KOPT-K1 (cell line): Measurements from ENCODE around the gene MED31.

Experiments used
- H3K27ac ChIP-seq: fragments of 200-600 bp; sonication (generic); 2 replicates; pipeline ENCODE4 v1.5.1; 2016; ENCODE audit warnings: antibody characterized with exemption, mild to moderate bottlenecking, low read depth, low read length; ENCODE audit not compliant: poor library complexity, severe bottlenecking
- H3K36me3 ChIP-seq: fragments of 200-600 bp; sonication (generic); 2 replicates; pipeline ENCODE4 v1.5.1; 2017; ENCODE audit warnings: antibody characterized with exemption, mild to moderate bottlenecking, low read length, moderate library complexity; ENCODE audit not compliant: insufficient read depth
- H3K9me3 ChIP-seq: fragments of 200-600 bp; sonication (generic); 2 replicates; pipeline ENCODE4 v1.5.1; 2017; ENCODE audit warnings: antibody characterized with exemption, low read length, mild to moderate bottlenecking; ENCODE audit not compliant: insufficient read depth, poor library complexity, severe bottlenecking

The MED31 gene

DNA sequence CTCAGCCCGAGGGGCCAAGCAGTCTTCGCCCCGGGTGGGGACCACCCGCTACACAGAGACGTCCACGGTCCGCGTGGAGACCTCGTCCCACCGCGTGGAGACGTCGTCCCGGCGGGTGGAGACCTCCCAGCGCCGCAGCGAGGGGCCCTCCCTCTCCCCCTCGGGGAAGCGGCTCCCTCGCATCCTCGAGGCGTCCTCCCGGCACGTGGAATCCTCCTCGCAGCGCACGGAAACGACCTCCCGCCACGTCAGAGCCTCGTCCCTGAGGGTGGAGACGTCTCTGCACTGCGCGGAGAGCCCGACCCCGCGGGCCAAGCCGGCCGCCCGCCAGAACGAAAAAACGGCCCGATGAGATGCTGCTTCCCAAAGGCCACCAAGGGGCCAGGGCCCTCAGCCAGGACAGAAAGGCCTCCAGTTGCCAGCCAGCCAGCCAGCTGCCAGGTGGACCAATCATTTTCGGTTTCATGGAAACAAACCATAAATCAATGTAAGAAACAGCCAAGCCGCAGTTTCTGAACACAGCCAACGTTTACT, 581 bp upstream of the MED31 start:
- H3K27ac ChIP-seq = peak overlapping the region; percentile 71
- H3K36me3 ChIP-seq = peaks cover 27% of the 10 kb centered on the region
- H3K9me3 ChIP-seq = no peaks in the 10 kb centered on the region

DNA sequence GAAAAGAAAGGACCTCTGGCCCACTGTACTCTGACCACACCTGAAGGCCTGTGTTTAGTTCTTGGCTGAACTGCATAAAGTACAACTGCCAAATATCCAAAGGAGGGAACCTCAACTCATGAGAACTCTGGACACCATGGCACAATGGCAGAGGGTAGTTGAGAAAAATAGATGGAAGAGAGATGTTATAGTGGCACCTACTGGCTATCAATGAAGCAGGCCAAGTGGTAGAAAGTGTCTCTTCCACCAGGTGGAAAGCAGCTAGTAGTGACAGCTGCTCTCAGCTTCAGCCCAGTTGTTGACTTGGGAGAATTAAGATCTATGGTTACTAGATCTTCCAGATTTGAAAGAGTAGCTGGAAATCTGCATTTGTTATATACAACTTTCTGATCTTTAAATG, 3.2 kb downstream of the MED31 start:
- peaks cover 63% of the 10 kb centered on the region for H3K36me3 ChIP-seq
- no peaks in the 10 kb centered on the region for H3K9me3 ChIP-seq
- no peak overlapping the region for H3K27ac ChIP-seq

DNA sequence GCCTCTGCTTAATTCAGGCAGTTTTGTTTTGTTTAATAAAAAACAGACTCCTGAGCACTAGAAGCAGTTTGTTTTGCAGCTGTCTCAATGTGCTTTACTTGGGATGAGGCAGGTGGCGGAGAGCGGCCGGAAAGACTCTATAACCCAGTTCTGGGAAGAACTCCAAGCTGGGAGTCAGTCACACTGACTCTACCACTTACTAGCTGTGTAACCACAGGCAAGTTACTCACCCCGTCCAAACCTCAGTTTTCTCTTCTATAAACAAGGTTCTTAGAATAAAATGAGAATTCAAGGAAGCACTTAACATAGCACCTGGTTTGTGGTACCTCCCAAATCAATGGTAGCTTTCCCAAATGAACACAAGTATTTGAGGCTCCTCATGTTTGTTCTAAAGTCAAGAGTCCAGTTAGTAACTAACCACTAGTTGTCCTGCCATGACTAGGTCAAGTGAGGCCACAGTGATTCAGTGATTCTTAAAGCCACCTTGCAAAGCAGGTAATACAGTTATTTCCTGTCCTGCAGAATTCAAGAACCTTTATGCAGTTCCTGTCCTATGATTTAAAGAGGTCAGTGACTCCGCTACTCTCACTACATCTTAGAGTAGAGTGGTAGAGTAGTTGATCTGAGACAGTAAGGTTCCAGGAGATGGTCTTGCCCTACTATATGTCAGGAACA, 7.8 kb downstream of the MED31 start:
- Histone ChIP-seq H3K36me3 (peaks cover 63% of the 10 kb centered on the region), H3K9me3 (no peaks in the 10 kb centered on the region), H3K27ac (no peak overlapping the region)

DNA sequence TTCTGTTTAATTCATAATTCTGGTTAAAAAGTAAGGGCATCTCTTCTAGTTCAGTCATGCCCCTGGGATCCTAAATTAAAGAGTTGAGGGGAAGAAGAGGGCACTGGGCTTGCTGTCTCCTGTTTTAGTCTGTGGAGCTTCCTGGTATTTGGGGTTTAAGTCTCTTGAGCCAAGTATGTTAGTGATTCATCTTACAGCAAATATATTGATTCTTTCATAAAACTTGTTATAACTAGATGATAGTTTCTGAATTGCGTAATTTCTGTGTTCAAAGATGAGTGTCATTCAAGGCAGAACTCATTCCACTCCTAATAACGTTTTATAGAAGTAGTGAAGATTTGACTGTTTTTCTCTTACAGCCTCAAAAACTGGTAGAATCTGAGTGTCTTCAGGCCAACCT, 8.8 kb downstream of the MED31 start:
- Histone ChIP-seq H3K27ac (no peak overlapping the region), H3K36me3 (peaks cover 53% of the 10 kb centered on the region), H3K9me3 (no peaks in the 10 kb centered on the region)

DNA sequence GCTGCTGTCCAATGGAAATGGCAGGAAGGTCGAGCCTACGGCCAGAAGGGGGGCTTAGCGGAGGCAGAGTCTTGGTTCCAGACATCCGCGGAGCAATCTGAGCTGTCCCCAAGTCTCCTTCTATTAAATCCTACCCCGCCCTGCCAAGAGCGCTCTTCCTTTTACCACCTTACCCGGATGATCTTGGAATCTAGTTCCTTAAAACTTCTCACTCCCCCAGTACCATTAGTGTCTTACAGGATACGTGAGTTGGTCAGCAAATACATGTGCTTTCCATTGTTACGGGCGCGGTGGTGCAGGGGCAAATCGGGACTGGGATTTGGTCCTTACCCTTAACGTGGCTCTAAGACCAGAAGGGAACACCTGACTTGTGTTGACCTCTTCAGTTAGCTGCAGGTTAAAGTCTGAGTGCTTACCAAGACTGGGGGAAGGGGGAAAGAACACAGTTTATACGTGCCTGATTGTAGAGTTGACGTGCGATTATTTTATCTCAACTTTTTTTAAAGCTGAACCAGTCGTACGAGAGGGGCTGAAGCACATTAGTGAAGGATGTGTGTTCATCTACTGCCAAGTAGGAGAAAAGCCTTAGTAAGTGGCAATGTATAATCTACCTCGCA, 10.1 kb downstream of the MED31 start:
- H3K36me3 ChIP-seq = peaks cover 42% of the 10 kb centered on the region
- H3K27ac ChIP-seq = peak overlapping the region; percentile 91
- no peaks in the 10 kb centered on the region for H3K9me3 ChIP-seq

DNA sequence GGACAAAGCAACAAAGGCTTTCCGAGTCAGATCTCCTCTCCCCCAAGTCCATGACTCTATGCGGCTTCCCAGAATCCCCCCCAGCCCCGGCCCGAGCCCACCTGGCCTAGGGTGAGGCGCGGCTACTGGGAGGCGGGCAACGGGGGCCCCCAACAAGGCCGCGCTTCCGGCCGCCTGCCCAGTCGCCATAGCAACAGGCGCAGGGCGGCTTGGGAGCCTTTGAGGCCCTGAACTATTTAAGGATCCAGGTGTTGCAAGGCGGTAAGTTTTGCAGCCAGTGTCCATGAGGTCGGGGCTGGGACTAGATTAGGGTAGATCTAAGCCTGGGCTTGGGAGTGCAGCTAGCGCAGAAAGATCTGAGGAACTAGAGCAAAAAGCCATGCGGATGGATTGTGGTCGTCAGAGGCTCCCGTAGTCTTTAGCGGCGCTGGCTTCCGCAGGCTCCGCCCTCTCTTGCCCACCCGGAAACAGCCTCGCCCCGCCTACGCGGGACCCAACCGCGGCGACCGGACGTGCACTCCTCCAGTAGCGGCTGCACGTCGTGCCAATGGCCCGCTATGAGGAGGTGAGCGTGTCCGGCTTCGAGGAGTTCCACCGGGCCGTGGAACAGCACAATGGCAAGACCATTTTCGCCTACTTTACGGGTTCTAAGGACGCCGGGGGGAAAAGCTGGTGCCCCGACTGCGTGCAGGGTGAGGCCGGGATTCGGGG, 10.7 kb downstream of the MED31 start, which contains the start of the genes KIAA0753 and TXNDC17:
Gene KIAA0753, minus strand, starts transcription at position 176 of the 711 bp plus-strand sequence. CDS start 5,608 bp downstream, outside the sequence.
Gene TXNDC17, plus strand, starts transcription at position 525 of the 711 bp plus-strand sequence. Its CDS starts 23 bp downstream, at position 548.
- Histone ChIP-seq H3K36me3 (peaks cover 36% of the 10 kb centered on the region), H3K27ac (peak within 1 kb of the TSS; percentile 91), H3K9me3 (no peaks in the 10 kb centered on the region)

DNA sequence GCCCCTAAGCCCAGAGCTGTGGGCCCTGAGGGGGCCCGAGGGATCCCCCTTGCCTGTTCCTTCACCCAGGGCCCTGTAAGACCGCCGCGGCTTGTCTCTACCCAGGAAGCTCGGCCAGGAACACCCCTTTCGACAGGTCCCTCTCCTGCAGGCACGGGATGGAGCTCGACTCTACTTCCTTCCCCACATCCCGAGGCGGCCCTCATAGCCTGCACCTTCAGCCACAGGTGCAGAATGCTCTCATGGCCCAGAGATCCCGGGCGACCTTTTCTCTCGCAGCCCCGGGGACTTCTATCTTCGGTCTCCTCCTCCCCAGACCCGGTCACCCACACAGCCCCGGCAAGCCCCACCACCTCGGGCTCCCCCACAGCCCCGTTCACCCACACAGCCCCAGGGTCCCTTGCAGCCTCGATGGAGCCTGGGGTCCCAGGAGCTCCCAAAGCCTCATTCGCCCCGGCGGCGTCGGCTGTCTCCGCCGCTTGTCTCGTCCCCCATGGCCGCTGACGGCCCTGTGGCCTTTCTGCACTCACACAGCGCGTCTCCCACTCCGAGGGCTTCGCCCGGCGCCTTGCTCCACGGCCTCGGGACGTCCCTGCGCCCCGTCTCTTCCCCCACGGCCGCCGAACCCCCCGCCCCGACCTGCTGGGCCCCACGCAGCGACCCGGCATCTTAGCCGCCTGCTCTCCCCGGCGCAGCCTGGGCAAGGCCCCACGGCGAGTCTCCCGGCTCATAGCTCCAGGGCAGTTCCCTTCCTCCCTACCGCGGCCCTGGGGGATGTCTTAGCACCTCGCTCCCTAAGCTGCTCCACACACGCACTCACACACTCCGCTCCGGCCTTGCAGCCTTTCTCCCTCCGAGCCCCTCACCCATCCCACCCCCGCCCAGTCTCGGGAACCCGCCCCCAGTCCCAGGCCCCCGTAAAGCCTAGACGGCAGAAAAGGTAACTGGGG, 11.5 kb downstream of the MED31 start:
- no peaks in the 10 kb centered on the region for H3K9me3 ChIP-seq
- H3K27ac ChIP-seq = peak overlapping the region; percentile 91
- peaks cover 33% of the 10 kb centered on the region for H3K36me3 ChIP-seq

DNA sequence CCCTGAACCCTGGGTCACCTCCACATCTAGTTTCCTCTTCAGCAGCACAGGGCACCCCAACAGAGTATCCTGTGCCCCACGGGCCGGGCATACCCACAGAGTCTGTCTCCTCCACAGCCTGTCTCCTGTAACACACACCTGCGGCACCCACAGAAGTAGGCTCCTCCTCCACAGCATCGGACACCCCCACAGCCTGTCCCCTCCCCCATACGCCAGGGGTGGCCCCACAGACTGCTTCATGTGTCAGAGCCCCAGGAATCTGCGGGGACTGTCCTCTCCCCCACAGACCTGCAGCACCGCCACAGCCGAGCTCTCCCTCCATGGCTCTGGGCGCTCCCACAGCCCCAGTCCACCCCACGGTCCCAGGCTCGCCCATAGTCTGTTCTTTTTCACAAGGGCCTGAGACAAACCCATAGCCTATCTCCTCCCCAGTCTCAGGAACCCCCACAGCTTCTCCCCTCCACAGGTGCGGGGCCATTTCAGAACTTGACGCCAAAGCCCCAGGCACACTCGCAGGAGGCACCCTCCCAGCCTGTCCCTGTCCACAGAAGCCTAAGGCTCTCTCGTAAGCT, 12.3 kb downstream of the MED31 start:
- H3K27ac ChIP-seq = peak overlapping the region; percentile 91
- peaks cover 32% of the 10 kb centered on the region for H3K36me3 ChIP-seq
- H3K9me3 ChIP-seq = no peaks in the 10 kb centered on the region

DNA sequence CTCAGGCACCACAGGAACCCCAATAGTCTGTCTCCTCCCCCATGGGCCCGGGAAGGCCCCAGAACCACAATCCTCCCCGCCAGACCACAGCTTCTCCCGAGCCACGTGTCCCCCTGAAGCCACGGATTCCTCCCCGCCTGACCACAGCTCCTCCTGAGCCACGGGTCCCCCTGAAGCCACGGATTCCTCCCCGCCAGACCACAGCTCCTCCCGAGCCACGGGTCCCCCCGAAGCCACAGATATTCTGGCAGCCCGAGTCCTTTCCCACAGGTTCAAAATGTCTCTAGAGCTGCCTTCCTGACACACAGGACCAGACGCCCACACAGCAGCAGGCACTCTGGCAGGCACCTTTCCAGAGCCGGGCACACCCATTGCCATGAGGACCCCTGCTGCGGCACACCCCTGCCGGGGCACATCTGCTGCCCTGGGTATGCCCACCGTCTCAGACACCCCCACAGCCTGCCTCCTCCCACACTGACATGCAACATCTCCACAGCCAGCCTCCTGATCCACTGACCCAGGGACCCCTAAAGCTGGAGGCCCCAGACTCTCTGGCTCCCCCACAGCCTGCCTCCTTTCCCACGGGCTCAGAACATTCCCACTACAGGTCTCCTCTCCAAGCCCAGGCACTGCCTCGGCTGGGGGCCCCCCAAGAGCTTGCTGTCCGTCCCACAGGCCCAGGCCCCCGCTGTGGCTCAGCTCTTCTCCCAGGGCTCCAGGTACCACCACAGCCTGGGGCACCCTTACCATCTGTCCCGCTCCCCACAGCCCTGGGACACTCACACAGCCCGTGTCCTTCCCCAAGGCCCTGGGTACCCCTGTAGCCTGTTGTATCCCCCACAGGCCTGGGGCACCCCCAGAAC, 13.1 kb downstream of the MED31 start:
- Histone ChIP-seq H3K27ac (peak overlapping the region; percentile 4), H3K36me3 (peaks cover 32% of the 10 kb centered on the region), H3K9me3 (no peaks in the 10 kb centered on the region)

DNA sequence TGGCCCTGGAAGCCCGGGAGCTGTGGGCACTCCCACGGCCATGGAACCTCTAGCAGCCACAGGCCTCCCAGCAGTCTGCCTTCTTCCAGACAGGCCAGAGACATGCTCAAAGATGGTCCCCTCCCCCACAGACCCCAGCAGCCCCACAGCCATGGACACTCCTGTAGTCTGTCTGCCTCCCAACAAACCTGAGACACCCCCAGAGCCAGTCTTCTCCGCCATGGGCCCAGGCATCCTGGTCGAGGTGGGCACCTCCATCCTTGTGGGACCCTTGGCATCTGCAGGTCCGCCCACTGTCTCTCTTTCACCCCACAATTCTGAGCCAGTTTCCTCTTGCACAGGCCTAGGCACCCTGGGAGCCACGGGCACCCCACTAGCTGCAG, 14.0 kb downstream of the MED31 start:
- peaks cover 32% of the 10 kb centered on the region for H3K36me3 ChIP-seq
- H3K9me3 ChIP-seq = no peaks in the 10 kb centered on the region
- H3K27ac ChIP-seq = no peak overlapping the region

DNA sequence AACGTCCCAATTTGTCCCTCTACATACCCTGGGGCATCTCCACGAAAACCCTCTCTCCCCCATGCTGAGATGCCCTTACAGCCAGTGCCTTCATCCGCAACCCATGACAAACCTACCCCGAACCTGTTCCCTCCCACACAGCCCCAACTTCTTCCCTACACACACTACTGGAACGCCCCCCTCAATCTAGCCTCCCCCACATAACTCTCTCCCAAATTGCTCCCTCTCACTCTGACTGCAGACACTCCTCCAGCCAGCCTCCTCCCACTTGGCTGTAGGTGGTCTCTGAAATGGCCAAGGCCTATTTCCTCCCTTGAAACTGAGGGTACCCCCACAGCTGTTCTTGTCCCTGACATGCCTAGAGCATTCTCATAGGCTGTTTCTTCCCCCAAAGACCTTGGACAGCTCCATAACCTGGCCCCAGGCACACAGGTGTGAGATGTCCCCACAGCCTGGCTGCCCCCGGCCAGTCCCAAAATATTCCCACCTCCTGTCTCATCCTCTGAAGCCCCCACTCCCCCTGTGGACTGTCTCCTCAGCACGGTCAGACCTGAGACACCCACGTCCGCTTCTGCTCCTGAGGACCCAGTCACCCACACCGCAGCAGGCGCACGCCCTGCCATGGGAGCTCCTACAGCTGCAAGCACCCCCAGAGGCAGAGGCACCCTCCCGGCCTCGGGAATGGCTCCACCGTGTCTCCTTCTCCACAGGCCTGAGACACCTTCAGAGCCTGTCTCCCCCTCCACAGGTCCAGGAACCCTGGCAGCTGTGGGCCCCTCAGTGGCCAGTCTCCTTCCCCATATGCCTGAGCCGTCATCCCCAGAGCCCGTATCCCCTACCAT, 14.6 kb downstream of the MED31 start:
- H3K9me3 ChIP-seq = no peaks in the 10 kb centered on the region
- H3K27ac ChIP-seq = no peak overlapping the region
- peaks cover 34% of the 10 kb centered on the region for H3K36me3 ChIP-seq

DNA sequence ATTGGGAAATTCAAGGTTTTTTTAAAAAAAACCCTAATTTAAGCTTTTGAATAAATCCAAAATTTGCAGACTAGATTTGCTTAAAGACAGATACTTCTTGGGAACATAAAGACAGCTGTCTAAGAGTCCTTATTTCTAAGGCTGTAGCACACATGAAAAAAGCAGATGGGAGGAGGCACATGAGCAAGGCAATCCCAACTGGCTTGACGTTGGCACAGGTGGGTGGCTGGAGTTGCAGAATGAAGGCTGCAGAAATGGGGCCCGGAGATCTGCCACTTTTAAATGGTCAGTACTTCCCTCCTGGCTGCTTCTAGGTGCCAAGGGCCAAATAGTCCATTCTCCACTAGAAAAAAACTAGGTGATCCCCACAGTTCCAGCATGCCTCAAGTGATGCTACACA, 15.3 kb downstream of the MED31 start:
- Histone ChIP-seq H3K9me3 (no peaks in the 10 kb centered on the region), H3K27ac (no peak overlapping the region), H3K36me3 (peaks cover 41% of the 10 kb centered on the region)

DNA sequence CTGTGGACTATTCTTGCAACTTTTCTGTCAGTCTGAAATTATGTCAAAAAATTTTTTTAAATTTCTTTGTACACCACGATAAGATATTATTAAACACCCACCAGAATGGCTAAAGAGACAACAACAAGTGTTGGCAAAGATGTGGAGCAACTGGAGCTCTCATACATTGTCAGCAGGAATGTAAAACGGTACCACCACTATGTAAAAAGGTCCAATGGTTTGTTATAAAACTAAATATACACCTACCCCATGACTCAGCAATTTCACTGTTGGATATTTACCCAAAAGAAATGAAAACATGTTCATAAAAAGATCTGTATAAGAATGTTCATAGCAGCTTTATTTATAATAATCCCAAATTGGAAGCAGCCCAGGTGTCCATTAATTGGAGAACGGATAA, 18.1 kb downstream of the MED31 start:
- H3K9me3 ChIP-seq = no peaks in the 10 kb centered on the region
- no peak overlapping the region for H3K27ac ChIP-seq
- H3K36me3 ChIP-seq = peaks cover 68% of the 10 kb centered on the region
